PC-9 (cell line): ENCODE data around the gene CLPTM1L. TPM values are rescaled to one million over a fixed set of nuclear protein-coding genes. Genes with fewer than 3 reads are reported as not detected.

Experiments
- BruUV-seq: library from RNA; stranded (reverse); fragments of 400-500 nt; replicated peaks from 2 replicates; lab custom pipeline; 2021; lab: Mats Ljungman, UMichigan
- CTCF ChIA-PET: fragments of 300-600 bp; sonication (Branson Sonifier 250); formaldehyde crosslinking; loops from one replicate; lab custom pipeline; 2022; ENCODE audit warnings: antibody characterized with exemption; lab: Charles Lee
- POLR2A ChIA-PET: fragments of 300-600 bp; sonication (Branson Sonifier 250); formaldehyde crosslinking; loops from one replicate; lab custom pipeline; 2022; ENCODE audit warnings: antibody characterized with exemption; ENCODE audit not compliant: unreplicated experiment; lab: Charles Lee
- DNase-seq, 2 experiments: peaks; one replicate each; pipeline versions ENCODE4 v3.0.0 to v3.0.0-alpha.2; 2015 to 2022; ENCODE audit warnings: mixed read lengths in 1 of 2
- H2AFZ ChIP-seq: fragments of 200-600 bp; sonication (generic); 2 replicates; pipeline ENCODE4 v1.8.1; 2017; ENCODE audit warnings: antibody characterized with exemption
- H3F3A ChIP-seq: fragments of 200-600 bp; sonication (generic); 2 replicates; pipeline ENCODE4 v1.8.1; 2017; ENCODE audit warnings: antibody characterized with exemption, mild to moderate bottlenecking, low read depth; ENCODE audit not compliant: insufficient read depth
- H3K27ac ChIP-seq: fragments of 200-600 bp; sonication (generic); 2 replicates; pipeline ENCODE4 v1.6.1; 2016; ENCODE audit warnings: mixed run types
- H3K27me3 ChIP-seq: fragments of 200-600 bp; sonication (generic); 2 replicates; pipeline ENCODE4 v1.6.1; 2016; ENCODE audit warnings: low read depth, mixed run types; ENCODE audit not compliant: insufficient read depth
- H3K36me3 ChIP-seq: fragments of 200-600 bp; sonication (generic); 2 replicates; pipeline ENCODE4 v1.6.1; 2016; ENCODE audit warnings: low read depth, mixed run types
- H3K4me1 ChIP-seq: fragments of 200-600 bp; sonication (generic); replicated peaks from 2 replicates; pipeline ENCODE4 v1.6.1; 2016; ENCODE audit warnings: mixed run types; ENCODE audit not compliant: insufficient read depth
- H3K4me2 ChIP-seq: fragments of 200-600 bp; sonication (generic); 2 replicates; pipeline ENCODE4 v1.6.1; 2017; ENCODE audit warnings: mixed run types
- H3K4me3 ChIP-seq: fragments of 200-600 bp; sonication (generic); 2 replicates; pipeline ENCODE4 v1.6.1; 2016; ENCODE audit warnings: mixed run types
- H3K79me2 ChIP-seq: fragments of 200-600 bp; sonication (generic); 2 replicates; pipeline ENCODE4 v1.6.1; 2017; ENCODE audit warnings: low read depth, mixed run types
- H3K9me2 ChIP-seq: fragments of 200-600 bp; sonication (generic); 2 replicates; pipeline ENCODE4 v1.8.1; 2017; ENCODE audit warnings: mild to moderate bottlenecking; ENCODE audit not compliant: insufficient read depth
- H3K9me3 ChIP-seq: fragments of 200-600 bp; sonication (generic); 2 replicates; pipeline ENCODE4 v1.8.1; 2016; ENCODE audit warnings: low read depth; ENCODE audit not compliant: insufficient read depth
- H4K20me1 ChIP-seq: fragments of 200-600 bp; sonication (generic); 2 replicates; pipeline ENCODE4 v1.8.1; 2017; ENCODE audit not compliant: insufficient read depth
- CTCF ChIP-seq: fragments of 200-600 bp; sonication (generic); conservative IDR thresholded peaks from 2 replicates; pipeline ENCODE4 v1.6.1; 2017; ENCODE audit warnings: mixed run types, antibody characterized with exemption, mild to moderate bottlenecking, moderate library complexity
- EZH2 ChIP-seq: fragments of 200-600 bp; sonication (generic); IDR thresholded peaks from 2 replicates; pipeline ENCODE4 v1.8.0; 2017; ENCODE audit warnings: antibody characterized with exemption, low read depth
- intact Hi-C: fragments of 100-400 bp; cut with micrococcal nuclease; formaldehyde crosslinking; loops from one replicate; pipeline ENCODE4 v1.10.0; 2022; ENCODE audit not compliant: unreplicated experiment
- total RNA-seq: library from RNA; stranded (reverse); gene quantifications from 2 replicates; pipeline ENCODE4 v1.2.3, GENCODE V29; 2021

The CLPTM1L gene
- total RNA-seq, 1 experiment from 2014 or later: 260 TPM

GRCh38 chr5:1312206-1312605 lies 32.7 kb downstream of the CLPTM1L start:
- H3K27me3 ChIP-seq: peaks cover 21% of the 10 kb centered on the region
- no peak overlapping the region for H2AFZ ChIP-seq
- peaks cover 19% of the 10 kb centered on the region; the same call in 1 of the 2 replicates for H3K9me3 ChIP-seq
- no peaks in the 10 kb centered on the region for H3K36me3 ChIP-seq
- no peak overlapping the region for H3K27ac ChIP-seq
- H4K20me1 ChIP-seq: no peaks in the 10 kb centered on the region
- H3K79me2 ChIP-seq: no peaks in the 10 kb centered on the region
- DNase-seq: no peak
- no peaks in the 10 kb centered on the region for H3K9me2 ChIP-seq
- H3K4me3 ChIP-seq: no peak overlapping the region
- intact Hi-C loops: no loop called here
- H3K4me1 ChIP-seq: peaks cover 39% of the 10 kb centered on the region
- no TSS peak for BruUV-seq
- ChIA-PET CTCF (no interaction called here), POLR2A (no interaction called here)
- TF ChIP-seq CTCF (no peak), EZH2 (no peak)
- H3K4me2 ChIP-seq: no peak overlapping the region
- H3F3A ChIP-seq: peaks cover 35% of the 10 kb centered on the region

- H3K36me3 ChIP-seq: no peaks in the 10 kb centered on the region
- no peak overlapping the region for H3K4me2 ChIP-seq
- POLR2A ChIA-PET: no interaction called here
- no peaks in the 10 kb centered on the region for H3K79me2 ChIP-seq
- H3K27me3 ChIP-seq: peaks cover 21% of the 10 kb centered on the region
- no peak overlapping the region for H3K4me3 ChIP-seq
- TF ChIP-seq EZH2 (no peak), CTCF (no peak)
- no peaks in the 10 kb centered on the region for H3K9me2 ChIP-seq
- peaks cover 29% of the 10 kb centered on the region for H3F3A ChIP-seq
- H3K9me3 ChIP-seq: peaks cover 19% of the 10 kb centered on the region; the same call in 1 of the 2 replicates
- BruUV-seq: no TSS peak
- no peak overlapping the region for H2AFZ ChIP-seq
- H4K20me1 ChIP-seq: no peaks in the 10 kb centered on the region
- CTCF ChIA-PET: interaction anchor here (0.5 kb wide), 1 partner anchor 121 kb away, joined by 3 read pairs; no protein-coding TSS in a partner anchor
- H3K27ac ChIP-seq: no peak overlapping the region
- DNase-seq: no peak
- intact Hi-C loops: no loop called here
- H3K4me1 ChIP-seq: peaks cover 33% of the 10 kb centered on the region
These were observed 33.4 kb downstream of the CLPTM1L start for GRCh38 chr5:1311439-1312055.

- TF ChIP-seq CTCF: no peak
- no peak for TF ChIP-seq EZH2
- BruUV-seq: no TSS peak
- H4K20me1 ChIP-seq: no peaks in the 10 kb centered on the region
- no peak overlapping the region for H2AFZ ChIP-seq
- H3K27ac ChIP-seq: no peak overlapping the region
- peaks cover 16% of the 10 kb centered on the region for H3F3A ChIP-seq
- H3K9me3 ChIP-seq: peaks cover 19% of the 10 kb centered on the region; the same call in 1 of the 2 replicates
- H3K27me3 ChIP-seq: peaks cover 21% of the 10 kb centered on the region
- no peaks in the 10 kb centered on the region for H3K9me2 ChIP-seq
- intact Hi-C loops: no loop called here
- peaks cover 20% of the 10 kb centered on the region for H3K4me1 ChIP-seq
- no peak for DNase-seq
- no peak overlapping the region for H3K4me3 ChIP-seq
- H3K79me2 ChIP-seq: no peaks in the 10 kb centered on the region
- no peaks in the 10 kb centered on the region for H3K36me3 ChIP-seq
- POLR2A ChIA-PET: no interaction called here
- CTCF ChIA-PET: no interaction called here
- no peak overlapping the region for H3K4me2 ChIP-seq
These were observed 34.8 kb downstream of the CLPTM1L start for GRCh38 chr5:1310118-1310517.
